ENCODE results near the gene RIPPLY3.
"Not testable (repeated sequence)": the region's sequence is repeated elsewhere in the genome, so short reads cannot be mapped to it uniquely, and the experiment has no call there.

- TF ChIP-seq CTCF, POLR2A (IDR thresholded peaks at IDR 0.05): not testable (repeated sequence)
Observed at GRCh38 chr21:37002851-37003250, 3.7 kb upstream of the RIPPLY3 start.
